ENCODE data around the gene MDGA2. TPM values are rescaled to one million over a fixed set of nuclear protein-coding genes. Genes with fewer than 3 reads are reported as not detected.

Gene MDGA2
- total RNA-seq, 2 experiments from 2014 or later: not detected

DNA sequence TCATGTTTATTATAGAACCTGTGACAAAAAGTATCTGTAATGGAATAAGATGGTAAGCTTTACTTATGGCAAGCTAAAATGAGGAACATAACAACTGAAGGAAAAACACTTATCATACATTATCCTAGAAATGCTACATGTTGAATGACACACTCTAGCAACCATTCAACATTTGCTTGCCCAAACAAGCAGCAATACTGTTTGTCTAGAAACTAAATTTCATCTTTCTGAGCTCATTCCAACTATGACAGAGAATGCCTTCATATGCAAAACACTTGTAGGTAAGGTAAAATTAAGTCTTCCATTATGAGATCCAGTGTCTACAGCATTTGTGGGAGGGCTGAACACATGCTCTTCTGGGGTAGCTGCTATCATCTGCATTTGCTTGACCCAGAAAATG, 108.1 kb downstream of the MDGA2 start:
- POLR2A ChIA-PET: no interaction called here
- Histone ChIP-seq H3K36me3 (ENCODE audit: insufficient read depth, low read length) (no peaks in the 10 kb centered on the region), H3K4me1 (ENCODE audit: insufficient read depth, low read length) (no peaks in the 10 kb centered on the region), H3K9me3 (ENCODE audit: control insufficient read depth in 1 of 2, insufficient read depth in 1 of 2, low read length in 2 of 2) (peaks cover 6 to 12% of the 10 kb centered on the region in 2 experiments), H3K27ac (ENCODE audit: low read depth in 1 of 2, low read length in 2 of 2) (no peak overlapping the region), H3K27me3 (ENCODE audit: control insufficient read depth in 1 of 2, insufficient read depth in 2 of 2, low read length in 2 of 2) (no peaks in the 10 kb centered on the region), H3K4me3 (ENCODE audit: low read length) (no peak overlapping the region)
- TF ChIP-seq, protein P1, sequence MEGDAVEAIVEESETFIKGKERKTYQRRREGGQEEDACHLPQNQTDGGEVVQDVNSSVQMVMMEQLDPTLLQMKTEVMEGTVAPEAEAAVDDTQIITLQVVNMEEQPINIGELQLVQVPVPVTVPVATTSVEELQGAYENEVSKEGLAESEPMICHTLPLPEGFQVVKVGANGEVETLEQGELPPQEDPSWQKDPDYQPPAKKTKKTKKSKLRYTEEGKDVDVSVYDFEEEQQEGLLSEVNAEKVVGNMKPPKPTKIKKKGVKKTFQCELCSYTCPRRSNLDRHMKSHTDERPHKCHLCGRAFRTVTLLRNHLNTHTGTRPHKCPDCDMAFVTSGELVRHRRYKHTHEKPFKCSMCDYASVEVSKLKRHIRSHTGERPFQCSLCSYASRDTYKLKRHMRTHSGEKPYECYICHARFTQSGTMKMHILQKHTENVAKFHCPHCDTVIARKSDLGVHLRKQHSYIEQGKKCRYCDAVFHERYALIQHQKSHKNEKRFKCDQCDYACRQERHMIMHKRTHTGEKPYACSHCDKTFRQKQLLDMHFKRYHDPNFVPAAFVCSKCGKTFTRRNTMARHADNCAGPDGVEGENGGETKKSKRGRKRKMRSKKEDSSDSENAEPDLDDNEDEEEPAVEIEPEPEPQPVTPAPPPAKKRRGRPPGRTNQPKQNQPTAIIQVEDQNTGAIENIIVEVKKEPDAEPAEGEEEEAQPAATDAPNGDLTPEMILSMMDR (IDR thresholded peaks at IDR 0.05): no peak
- CTCF ChIA-PET: no interaction called here
- intact Hi-C loops (cut with DNase I, micrococcal nuclease): no loop called here
- Mint-ChIP-seq H3K27ac (no peak overlapping the region), H3K36me3 (ENCODE audit: low read depth) (no peaks in the 10 kb centered on the region), H3K27me3 (no peaks in the 10 kb centered on the region), H3K4me3 (no peak overlapping the region), H3K9me3 (peaks cover 6% of the 10 kb centered on the region), H3K4me1 (ENCODE audit: low read depth) (no peaks in the 10 kb centered on the region)
- no peak for DNase-seq
- no peak for ATAC-seq (ENCODE audit: poor library complexity)

DNA sequence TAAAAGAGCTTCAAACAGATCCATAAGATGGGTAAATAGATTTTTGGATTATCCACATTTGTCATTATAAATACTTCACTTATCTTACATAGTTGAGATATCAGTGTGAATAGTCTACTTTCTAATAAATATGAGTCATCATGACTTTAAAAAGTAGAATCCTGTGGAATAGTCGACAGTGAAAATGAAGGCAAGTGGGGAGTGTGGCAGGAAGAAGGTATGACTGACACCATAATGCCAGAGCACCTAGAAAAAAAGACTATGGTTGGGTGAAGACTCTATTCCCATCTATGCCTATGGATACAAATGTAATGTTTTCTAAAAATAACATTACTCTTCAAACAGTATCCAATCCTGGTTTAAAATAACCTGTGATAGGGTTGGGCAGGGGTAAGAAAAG, 117.5 kb downstream of the MDGA2 start:
- Mint-ChIP-seq H3K36me3 (ENCODE audit: low read depth) (no peaks in the 10 kb centered on the region), H3K27ac (no peak overlapping the region), H3K27me3 (no peaks in the 10 kb centered on the region), H3K9me3 (peaks cover 9% of the 10 kb centered on the region), H3K4me3 (no peak overlapping the region), H3K4me1 (ENCODE audit: low read depth) (no peaks in the 10 kb centered on the region)
- ATAC-seq (ENCODE audit: poor library complexity) (no peak), DNase-seq (no peak)
- H3K36me3 ChIP-seq (ENCODE audit: insufficient read depth, low read length): no peaks in the 10 kb centered on the region
- H3K4me3 ChIP-seq (ENCODE audit: low read length): no peak overlapping the region
- TF ChIP-seq, protein P1 (IDR thresholded peaks at IDR 0.05): no peak
- no peak overlapping the region for H3K27ac ChIP-seq (ENCODE audit: low read depth in 1 of 2, low read length in 2 of 2)
- H3K4me1 ChIP-seq (ENCODE audit: insufficient read depth, low read length): no peaks in the 10 kb centered on the region
- CTCF ChIA-PET: no interaction called here
- H3K9me3 ChIP-seq (ENCODE audit: control insufficient read depth in 1 of 2, insufficient read depth in 1 of 2, low read length in 2 of 2): peaks cover 0 to 6% of the 10 kb centered on the region in 2 experiments
- H3K27me3 ChIP-seq (ENCODE audit: control insufficient read depth in 1 of 2, insufficient read depth in 2 of 2, low read length in 2 of 2): no peaks in the 10 kb centered on the region
- POLR2A ChIA-PET: no interaction called here
- intact Hi-C loops (cut with DNase I, micrococcal nuclease): no loop called here

DNA sequence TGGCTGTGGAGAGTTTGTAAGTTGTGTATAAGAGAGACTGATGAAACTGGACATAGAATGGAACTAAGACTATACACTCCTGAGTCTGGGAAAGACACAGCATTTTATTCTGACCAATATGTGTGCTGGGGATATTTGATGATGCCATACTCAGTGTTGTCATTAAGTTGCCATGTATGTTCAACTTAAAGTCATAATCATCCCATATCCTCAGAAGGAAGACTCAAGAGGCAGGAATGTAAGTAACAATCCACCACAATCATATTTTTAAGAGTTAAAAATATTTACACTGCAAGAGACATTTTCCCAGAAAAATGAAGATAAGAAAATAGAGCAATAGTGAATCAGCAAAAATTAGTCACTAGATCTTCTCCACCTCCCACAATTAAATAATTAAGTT, 120.1 kb downstream of the MDGA2 start:
- TF ChIP-seq, protein P1 (IDR thresholded peaks at IDR 0.05): no peak
- no peaks in the 10 kb centered on the region for H3K36me3 ChIP-seq (ENCODE audit: insufficient read depth, low read length)
- intact Hi-C loops (cut with DNase I, micrococcal nuclease): no loop called here
- H3K4me3 ChIP-seq (ENCODE audit: low read length): no peak overlapping the region
- DNase-seq (no peak), ATAC-seq (ENCODE audit: poor library complexity) (no peak)
- Mint-ChIP-seq H3K36me3 (ENCODE audit: low read depth) (no peaks in the 10 kb centered on the region), H3K27me3 (no peaks in the 10 kb centered on the region), H3K4me1 (ENCODE audit: low read depth) (no peaks in the 10 kb centered on the region), H3K4me3 (no peak overlapping the region), H3K27ac (no peak overlapping the region), H3K9me3 (no peaks in the 10 kb centered on the region)
- no peaks in the 10 kb centered on the region for H3K27me3 ChIP-seq (ENCODE audit: control insufficient read depth in 1 of 2, insufficient read depth in 2 of 2, low read length in 2 of 2)
- peaks cover 0 to 8% of the 10 kb centered on the region in 2 experiments for H3K9me3 ChIP-seq (ENCODE audit: control insufficient read depth in 1 of 2, insufficient read depth in 1 of 2, low read length in 2 of 2)
- ChIA-PET CTCF (no interaction called here), POLR2A (no interaction called here)
- no peaks in the 10 kb centered on the region for H3K4me1 ChIP-seq (ENCODE audit: insufficient read depth, low read length)
- no peak overlapping the region for H3K27ac ChIP-seq (ENCODE audit: low read depth in 1 of 2, low read length in 2 of 2)

Data from CD4-positive, alpha-beta T cell (primary cell).